Vagina (tissue), 2 donors: ENCODE data around the gene GPR82.

ENCODE experiments used
- CTCF ChIP-seq, 3 experiments: fragments of 450-650 bp in 2 of 3; fragments of 200-600 bp in 1 of 3; sonication (generic) in 1 of 3; IDR thresholded peaks; one replicate each; pipeline ENCODE4 v1.5.1; 2017 to 2019; ENCODE audit warnings: antibody characterized with exemption in 3 of 3, mild to moderate bottlenecking in 2 of 3, moderate library complexity in 2 of 3
- POLR2AphosphoS5 ChIP-seq, 2 donors: sonication (generic); formaldehyde crosslinking; IDR thresholded peaks; one replicate each; pipeline ENCODE4 v1.9.0; 2017; ENCODE audit warnings: antibody characterized with exemption in 2 of 2, mild to moderate bottlenecking in 2 of 2, low read depth in 1 of 2; ENCODE audit not compliant: insufficient read depth in 1 of 2

- TF ChIP-seq CTCF (IDR thresholded peaks at IDR 0.05) (no peak), POLR2AphosphoS5 (IDR thresholded peaks at IDR 0.05; ENCODE audit: insufficient read depth in 1 of 2, low read depth in 1 of 2) (no peak)
These were observed 6.1 kb downstream of the GPR82 start for GRCh38 chrX:41730081-41730480.
